Keratinocyte (primary cell): ENCODE data around the gene LY6G6D. TPM values are rescaled to one million over a fixed set of nuclear protein-coding genes. Genes with fewer than 3 reads are reported as not detected.

Source experiments
- DNase-seq: peaks from one replicate; pipeline ENCODE4 v3.0.0-alpha.2; 2011; ENCODE audit warnings: low read depth, missing footprints, low spot score
- FAIRE-seq: peaks from 2 replicates; lab custom pipeline; 2011; peaks lifted over from hg19 to GRCh38; lab: Jason Lieb, UNC
- H2AFZ ChIP-seq: 2 replicates; pipeline ENCODE4 v1.6.0; 2012; ENCODE audit warnings: low read length, control low read depth, inconsistent platforms; ENCODE audit not compliant: control insufficient read depth
- H3K27ac ChIP-seq: 2 replicates; pipeline ENCODE4 v1.5.1; 2011; ENCODE audit warnings: low read length; ENCODE audit not compliant: control insufficient read depth, insufficient read depth
- H3K27me3 ChIP-seq: 3 replicates; pipeline ENCODE4 v1.6.0; 2011; ENCODE audit warnings: low read length; ENCODE audit not compliant: control insufficient read depth, insufficient read depth; ENCODE audit errors: extremely low read depth
- H3K36me3 ChIP-seq, 2 experiments: 2 replicates in 1 of 2; 3 replicates in 1 of 2; pipeline ENCODE4 v1.5.1; 2011; ENCODE audit warnings: low read length in 2 of 2, mild to moderate bottlenecking in 1 of 2; ENCODE audit not compliant: control insufficient read depth in 2 of 2, insufficient read depth in 2 of 2; ENCODE audit errors: extremely low read depth in 1 of 2
- H3K4me1 ChIP-seq: 3 replicates; pipeline ENCODE4 v1.5.1; 2011; ENCODE audit warnings: low read length; ENCODE audit not compliant: control insufficient read depth, insufficient read depth; ENCODE audit errors: extremely low read depth
- H3K4me2 ChIP-seq: 3 replicates; pipeline ENCODE4 v1.6.0; 2011; ENCODE audit warnings: low read depth, low read length; ENCODE audit not compliant: control insufficient read depth, insufficient read depth; ENCODE audit errors: extremely low read depth
- H3K4me3 ChIP-seq, 3 experiments: fragments of 200-600 bp in 1 of 3; sonication (generic) in 1 of 3; 2 replicates in 2 of 3; 3 replicates in 1 of 3; pipeline ENCODE4 v1.5.1; 2011 to 2016; ENCODE audit warnings: low read length in 3 of 3, mild to moderate bottlenecking in 3 of 3, control low read depth in 2 of 3, inconsistent platforms in 1 of 3, low read depth in 1 of 3, mixed read lengths in 1 of 3, mixed run types in 1 of 3, moderate library complexity in 1 of 3; ENCODE audit not compliant: control insufficient read depth in 2 of 3, insufficient read depth in 2 of 3; ENCODE audit errors: extremely low read depth in 1 of 3
- H3K79me2 ChIP-seq: 2 replicates; pipeline ENCODE4 v1.6.0; 2012; ENCODE audit warnings: low read length; ENCODE audit not compliant: control insufficient read depth, insufficient read depth
- H3K9ac ChIP-seq: 3 replicates; pipeline ENCODE4 v1.6.0; 2011; ENCODE audit warnings: low read length; ENCODE audit not compliant: control insufficient read depth, insufficient read depth; ENCODE audit errors: extremely low read depth
- H3K9me1 ChIP-seq: 3 replicates; pipeline ENCODE4 v1.6.0; 2011; ENCODE audit warnings: low read length; ENCODE audit not compliant: control insufficient read depth, insufficient read depth; ENCODE audit errors: extremely low read depth
- H3K9me3 ChIP-seq: 2 replicates; pipeline ENCODE4 v1.5.1; 2012; ENCODE audit warnings: low read depth, low read length; ENCODE audit not compliant: control insufficient read depth
- H4K20me1 ChIP-seq: 3 replicates; pipeline ENCODE4 v1.6.0; 2011; ENCODE audit warnings: low read length; ENCODE audit not compliant: control insufficient read depth, insufficient read depth; ENCODE audit errors: extremely low read depth
- CTCF ChIP-seq, 3 experiments: IDR thresholded peaks in 1 of 3; conservative IDR thresholded peaks in 1 of 3; optimal IDR thresholded peaks in 1 of 3; 2 replicates in 2 of 3; 3 replicates in 1 of 3; pipeline versions ENCODE3 to v1.5.1; 2011; ENCODE audit warnings: low read length in 3 of 3, mild to moderate bottlenecking in 3 of 3, moderate library complexity in 2 of 3, control low read depth in 1 of 3, inconsistent platforms in 1 of 3; ENCODE audit not compliant: insufficient read depth in 2 of 3; ENCODE audit errors: extremely low read depth in 1 of 3
- EZH2 ChIP-seq: IDR thresholded peaks from one replicate; pipeline ENCODE4 v1.6.1; 2012; ENCODE audit warnings: inconsistent platforms, mild to moderate bottlenecking, low read length, moderate library complexity
- dilution Hi-C: fragments of 300-500 bp; cut with MboI; formaldehyde crosslinking; loops from one replicate; pipeline ENCODE4 v1.7.0; 2020; ENCODE audit warnings: low sequenced_read_pairs; ENCODE audit not compliant: extremely low pct_ligation_motif_present
- polyA plus RNA-seq, 5 experiments: library from polyadenylated mRNA; depleted of rRNA in 3 of 5; stranded (reverse) in 3 of 5; stranded (forward) in 1 of 5; unstranded in 1 of 5; fragments of >200 nt; gene quantifications; 1 replicate in 1 of 5; 2 replicates in 3 of 5; 3 replicates in 1 of 5; pipeline versions ENCODE4 v1.2.1 to v1.2.3, GENCODE V29; 2011 to 2012; ENCODE audit warnings: missing spikeins in 2 of 5, low read depth in 1 of 5, low replicate concordance in 1 of 5

LY6G6D gene
- polyA plus RNA-seq, 1 donor (not counting 4 experiments of a cell fraction or from before 2014, with no cell fraction given), result 0.33 TPM

- Histone ChIP-seq H3K27ac (no peak overlapping the region), H3K27me3 (no peaks in the 10 kb centered on the region), H2AFZ (no peak overlapping the region), H3K79me2 (no peaks in the 10 kb centered on the region), H4K20me1 (no peaks in the 10 kb centered on the region), H3K4me3 (no peak overlapping the region), H3K9me1 (no peaks in the 10 kb centered on the region), H3K4me2 (no peak overlapping the region), H3K9me3 (no peaks in the 10 kb centered on the region), H3K9ac (no peak overlapping the region), H3K36me3 (peaks cover 0 to 12% of the 10 kb centered on the region in 2 experiments), H3K4me1 (no peaks in the 10 kb centered on the region)
- DNase-seq, result no peak
- TF ChIP-seq EZH2, result no peak
- TF ChIP-seq CTCF (optimal IDR thresholded peaks at IDR 0.05 in 1 of 3, IDR thresholded peaks at IDR 0.05 in 1 of 3, conservative IDR thresholded peaks at IDR 0.05 in 1 of 3; ENCODE audit: extremely low read depth in 1 of 3, insufficient read depth in 2 of 3, low read length in 3 of 3), result no peak
- dilution Hi-C loops, result no loop called here
- FAIRE-seq, result no peak
Measured at GRCh38 chr6:31750411-31751022, 35.4 kb downstream of the LY6G6D start.

DNA sequence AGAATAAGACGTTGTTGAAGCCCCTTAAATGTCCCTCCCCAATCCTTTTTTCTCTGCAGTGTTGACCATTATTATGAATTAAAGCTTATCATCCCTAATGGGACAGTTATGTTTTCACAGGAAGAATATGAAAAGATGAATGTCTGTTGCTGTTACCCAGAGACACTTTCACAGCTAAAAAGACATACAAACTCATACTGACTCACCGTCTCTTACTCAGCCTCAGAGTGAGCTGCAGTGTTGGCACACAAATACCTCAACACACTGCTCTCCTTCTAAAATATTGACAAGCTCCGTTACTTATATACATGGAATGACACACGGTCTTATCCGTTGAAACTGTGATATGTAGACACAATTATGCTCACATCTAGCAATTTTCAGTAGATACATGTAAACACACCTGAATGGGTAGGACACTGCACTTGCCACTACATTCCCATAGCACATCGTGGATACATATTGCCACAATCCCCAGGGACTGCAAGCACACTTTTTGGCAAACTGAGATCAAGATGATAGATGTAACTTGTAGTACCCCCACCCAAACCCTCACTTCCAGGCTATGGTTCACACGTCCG lies 37.7 kb downstream of the LY6G6D start:
- Histone ChIP-seq H3K79me2 (no peaks in the 10 kb centered on the region), H3K27ac (no peak overlapping the region), H3K4me1 (no peaks in the 10 kb centered on the region), H3K27me3 (no peaks in the 10 kb centered on the region), H3K36me3 (peaks cover 0 to 2% of the 10 kb centered on the region in 2 experiments), H4K20me1 (no peaks in the 10 kb centered on the region), H3K9ac (no peak overlapping the region), H2AFZ (no peak overlapping the region), H3K9me1 (no peaks in the 10 kb centered on the region), H3K9me3 (no peaks in the 10 kb centered on the region), H3K4me3 (no peak overlapping the region), H3K4me2 (no peak overlapping the region)
- no peak for FAIRE-seq
- no peak for DNase-seq
- dilution Hi-C loops, result no loop called here
- TF ChIP-seq CTCF (optimal IDR thresholded peaks at IDR 0.05 in 1 of 3, IDR thresholded peaks at IDR 0.05 in 1 of 3, conservative IDR thresholded peaks at IDR 0.05 in 1 of 3; ENCODE audit: extremely low read depth in 1 of 3, insufficient read depth in 2 of 3, low read length in 3 of 3), result no peak
- no peak for TF ChIP-seq EZH2
